A549 (cell line): Measurements from ENCODE around the gene FSTL5.

ENCODE experiments used
- TF ChIP-seq, protein P1 (sequence below): fragments of 200-600 bp; sonication (generic); IDR thresholded peaks from 2 replicates; pipeline ENCODE4 v1.6.1; 2016; ENCODE audit warnings: antibody characterized with exemption, mild to moderate bottlenecking, moderate library complexity
- TF ChIP-seq, protein P2 (sequence below): fragments of >200 bp; sonication (Bioruptor Twin); formaldehyde crosslinking; IDR thresholded peaks from 3 replicates; pipeline ENCODE4 v1.5.1; 2016

DNA sequence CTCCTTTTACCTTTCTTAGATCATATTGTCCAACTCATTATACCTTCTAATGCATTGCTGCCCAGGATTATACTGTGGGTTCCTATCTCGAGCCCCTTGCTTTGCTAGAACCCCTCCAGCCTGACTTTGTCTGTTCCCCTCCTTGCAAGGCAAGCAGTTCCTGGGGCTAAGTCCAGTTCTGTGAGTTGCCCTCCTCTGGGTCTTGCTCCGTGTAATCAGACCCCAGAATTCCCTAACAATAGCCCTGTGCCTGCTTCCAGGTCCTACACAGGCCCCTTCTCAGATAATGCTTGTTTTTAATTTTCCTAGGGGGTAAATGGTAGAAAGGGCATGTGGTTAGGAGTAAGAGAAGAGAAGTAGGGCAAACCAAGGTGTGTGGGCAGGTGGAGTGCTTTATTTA lies 145.9 kb downstream of the FSTL5 start:
- TF ChIP-seq, protein P1, sequence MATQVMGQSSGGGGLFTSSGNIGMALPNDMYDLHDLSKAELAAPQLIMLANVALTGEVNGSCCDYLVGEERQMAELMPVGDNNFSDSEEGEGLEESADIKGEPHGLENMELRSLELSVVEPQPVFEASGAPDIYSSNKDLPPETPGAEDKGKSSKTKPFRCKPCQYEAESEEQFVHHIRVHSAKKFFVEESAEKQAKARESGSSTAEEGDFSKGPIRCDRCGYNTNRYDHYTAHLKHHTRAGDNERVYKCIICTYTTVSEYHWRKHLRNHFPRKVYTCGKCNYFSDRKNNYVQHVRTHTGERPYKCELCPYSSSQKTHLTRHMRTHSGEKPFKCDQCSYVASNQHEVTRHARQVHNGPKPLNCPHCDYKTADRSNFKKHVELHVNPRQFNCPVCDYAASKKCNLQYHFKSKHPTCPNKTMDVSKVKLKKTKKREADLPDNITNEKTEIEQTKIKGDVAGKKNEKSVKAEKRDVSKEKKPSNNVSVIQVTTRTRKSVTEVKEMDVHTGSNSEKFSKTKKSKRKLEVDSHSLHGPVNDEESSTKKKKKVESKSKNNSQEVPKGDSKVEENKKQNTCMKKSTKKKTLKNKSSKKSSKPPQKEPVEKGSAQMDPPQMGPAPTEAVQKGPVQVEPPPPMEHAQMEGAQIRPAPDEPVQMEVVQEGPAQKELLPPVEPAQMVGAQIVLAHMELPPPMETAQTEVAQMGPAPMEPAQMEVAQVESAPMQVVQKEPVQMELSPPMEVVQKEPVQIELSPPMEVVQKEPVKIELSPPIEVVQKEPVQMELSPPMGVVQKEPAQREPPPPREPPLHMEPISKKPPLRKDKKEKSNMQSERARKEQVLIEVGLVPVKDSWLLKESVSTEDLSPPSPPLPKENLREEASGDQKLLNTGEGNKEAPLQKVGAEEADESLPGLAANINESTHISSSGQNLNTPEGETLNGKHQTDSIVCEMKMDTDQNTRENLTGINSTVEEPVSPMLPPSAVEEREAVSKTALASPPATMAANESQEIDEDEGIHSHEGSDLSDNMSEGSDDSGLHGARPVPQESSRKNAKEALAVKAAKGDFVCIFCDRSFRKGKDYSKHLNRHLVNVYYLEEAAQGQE, result no peak
- TF ChIP-seq, protein P2, sequence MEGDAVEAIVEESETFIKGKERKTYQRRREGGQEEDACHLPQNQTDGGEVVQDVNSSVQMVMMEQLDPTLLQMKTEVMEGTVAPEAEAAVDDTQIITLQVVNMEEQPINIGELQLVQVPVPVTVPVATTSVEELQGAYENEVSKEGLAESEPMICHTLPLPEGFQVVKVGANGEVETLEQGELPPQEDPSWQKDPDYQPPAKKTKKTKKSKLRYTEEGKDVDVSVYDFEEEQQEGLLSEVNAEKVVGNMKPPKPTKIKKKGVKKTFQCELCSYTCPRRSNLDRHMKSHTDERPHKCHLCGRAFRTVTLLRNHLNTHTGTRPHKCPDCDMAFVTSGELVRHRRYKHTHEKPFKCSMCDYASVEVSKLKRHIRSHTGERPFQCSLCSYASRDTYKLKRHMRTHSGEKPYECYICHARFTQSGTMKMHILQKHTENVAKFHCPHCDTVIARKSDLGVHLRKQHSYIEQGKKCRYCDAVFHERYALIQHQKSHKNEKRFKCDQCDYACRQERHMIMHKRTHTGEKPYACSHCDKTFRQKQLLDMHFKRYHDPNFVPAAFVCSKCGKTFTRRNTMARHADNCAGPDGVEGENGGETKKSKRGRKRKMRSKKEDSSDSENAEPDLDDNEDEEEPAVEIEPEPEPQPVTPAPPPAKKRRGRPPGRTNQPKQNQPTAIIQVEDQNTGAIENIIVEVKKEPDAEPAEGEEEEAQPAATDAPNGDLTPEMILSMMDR, result no peak
